ENCODE measurements around the gene SHANK2. TPM values are rescaled to one million over a fixed set of nuclear protein-coding genes. Genes with fewer than 3 reads are reported as not detected.

The SHANK2 gene
- total and polyA plus RNA-seq, 10 of the 15 experiments (the other 5 are each of a cell fraction or from before 2014, with no cell fraction given) = 0.01 to 0.31 (median 0.10) TPM; not detected in 5

GRCh38 chr11:71227058-71227659 is 25.2 kb downstream of the SHANK2 start (continued):
- TF ChIP-seq SREBF1 (IDR thresholded peaks at IDR 0.05; ENCODE audit: low read length) (no peak), LARP7 (IDR thresholded peaks at IDR 0.05) (no peak), MAX (IDR thresholded peaks at IDR 0.05; ENCODE audit: low read depth, low read length) (no peak), RAD21 (IDR thresholded peaks at IDR 0.05; ENCODE audit: insufficient read depth, low read depth, low read length) (no peak), POLR2A (IDR thresholded peaks at IDR 0.05; ENCODE audit: low read depth, low read length) (no peak), KLF5 (IDR thresholded peaks at IDR 0.05; ENCODE audit: partially characterized antibody) (no peak)

DNA sequence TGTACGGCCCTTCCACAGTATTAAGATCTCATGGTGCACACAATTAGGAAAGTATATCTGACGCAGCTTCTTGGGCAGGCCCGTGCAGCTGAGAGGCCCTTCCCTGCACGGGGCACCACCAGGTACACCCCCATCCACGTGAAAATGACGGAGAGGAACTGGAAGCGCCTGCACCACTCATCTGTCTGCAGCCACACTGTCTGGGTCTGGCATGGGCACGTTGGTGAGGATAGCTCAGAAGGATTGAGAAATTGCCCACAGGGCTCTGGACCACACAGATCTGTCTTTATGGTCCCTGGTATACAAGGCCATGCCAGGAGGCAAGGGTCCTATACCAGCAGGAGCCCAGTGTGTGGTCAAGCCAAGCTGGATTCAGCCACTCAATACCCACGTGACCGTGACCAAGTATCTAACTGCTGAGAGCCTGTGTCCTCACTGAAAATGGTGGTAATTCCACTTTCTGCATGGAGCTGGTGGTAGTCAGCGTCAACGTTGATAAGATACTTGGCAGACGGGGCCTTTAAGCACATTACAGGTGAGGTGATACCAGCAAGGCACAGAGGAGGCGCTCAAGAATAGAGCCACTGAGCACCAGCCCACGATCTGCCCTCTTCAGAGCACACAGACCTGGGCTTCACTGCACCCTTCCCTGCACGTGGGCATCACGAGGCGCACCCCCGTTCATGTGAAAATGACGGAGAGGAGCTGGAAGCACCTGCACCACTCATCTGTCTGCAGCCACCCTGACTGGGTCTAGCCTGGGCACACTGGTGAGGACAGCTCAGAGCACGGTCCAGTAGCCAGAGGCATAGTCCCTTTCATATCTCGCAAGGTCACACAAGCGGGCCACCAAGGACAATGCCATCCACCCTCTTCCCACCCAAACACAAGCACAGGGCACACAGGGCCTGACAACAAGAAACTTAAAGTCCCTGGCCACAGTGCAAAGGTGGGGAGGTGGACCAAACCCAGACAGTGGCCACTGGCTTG is 28.4 kb downstream of the SHANK2 start:
- Histone ChIP-seq H3K4me1 (ENCODE audit: control insufficient read depth, insufficient read depth, low read length) (no peaks in the 10 kb centered on the region), H3K27me3 (replicated peaks in 1 of 2; ENCODE audit: control insufficient read depth in 2 of 2, insufficient read depth in 2 of 2, low read length in 1 of 2) (no peaks in the 10 kb centered on the region; a peak in 1 of 4 replicates), H4K20me1 (ENCODE audit: control insufficient read depth, insufficient read depth) (no peaks in the 10 kb centered on the region), H2AFZ (ENCODE audit: control insufficient read depth, low read depth, low read length) (no peak overlapping the region), H3K27ac (ENCODE audit: control insufficient read depth, insufficient read depth) (no peak overlapping the region), H3K9ac (ENCODE audit: control insufficient read depth, insufficient read depth, low read length) (no peak overlapping the region), H3K9me3 (replicated peaks; ENCODE audit: control insufficient read depth, insufficient read depth, low read length) (no peaks in the 10 kb centered on the region; the same call in 2 of the 3 replicates), H3K4me3 (no peak overlapping the region), H3K4me2 (ENCODE audit: control insufficient read depth, insufficient read depth) (no peak overlapping the region), H3K36me3 (ENCODE audit: control insufficient read depth in 2 of 2, insufficient read depth in 2 of 2, low read length in 1 of 2) (no peaks in the 10 kb centered on the region), H3K79me2 (ENCODE audit: control insufficient read depth, insufficient read depth, low read length) (no peaks in the 10 kb centered on the region)
- in situ Hi-C loops (cut with MboI) = no loop called here
- DNase-seq (ENCODE audit: low read depth, low spot score) (no peak), ATAC-seq (no peak), FAIRE-seq (no peak)
- RAD21 ChIA-PET (ENCODE audit: unreplicated experiment) = no interaction called here
- POLR2A ChIA-PET = no interaction called here
- intact Hi-C loops (cut with micrococcal nuclease; ENCODE audit: unreplicated experiment) = no loop called here
- SMC1A ChIA-PET (ENCODE audit: uncharacterized antibody, unreplicated experiment) = no interaction called here
- 47% methylated on average over 23 of the region's 23 CpGs for WGBS (ENCODE audit: insufficient coverage, insufficient replicate concordance, low lambda C conversion rate, missing lambda C conversion rate)
- no TSS peak for BruUV-seq (replicated peaks)
- CTCF ChIA-PET = no interaction called here
- TF ChIP-seq REST (IDR thresholded peaks at IDR 0.05; ENCODE audit: low read depth, low read length) = no peak
- no peak for TF ChIP-seq NR2C2 (IDR thresholded peaks at IDR 0.05; ENCODE audit: borderline replicate concordance, control insufficient read depth, insufficient read length, low read depth)
- TF ChIP-seq NFYA (IDR thresholded peaks at IDR 0.05; ENCODE audit: borderline replicate concordance, low read depth, low read length) = no peak
- TF ChIP-seq POU2F2 (IDR thresholded peaks at IDR 0.05; ENCODE audit: borderline replicate concordance, low read depth, low read length) = no peak
- TF ChIP-seq ATF7 (IDR thresholded peaks at IDR 0.05; ENCODE audit: low read depth) = no peak

Measured in GM12878 (cell line).